ENCODE data around the gene PLEKHG2.

Gene PLEKHG2

GRCh38 chr19:39389631-39390414 lies 22.6 kb upstream of the PLEKHG2 start:
- Histone ChIP-seq H4K5ac (ENCODE audit: low read length) (peak overlapping the region; percentile 38), H4K8ac (ENCODE audit: low read depth, low read length) (no peak overlapping the region), H3K56ac (ENCODE audit: low read length) (peak overlapping the region; percentile 90), H2BK120ac (ENCODE audit: low read depth, low read length) (no peak overlapping the region), H3K4ac (ENCODE audit: low read depth, low read length) (no peak overlapping the region), H3K18ac (ENCODE audit: low read length) (no peak overlapping the region), H3K4me3 (ENCODE audit: low read length) (peak overlapping the region; percentile 80), H3K4me2 (ENCODE audit: low read length) (peak overlapping the region; percentile 75), H3K79me1 (ENCODE audit: low read length) (peaks cover 13% of the 10 kb centered on the region), H3K23ac (ENCODE audit: low read length) (no peak overlapping the region), H3K4me1 (ENCODE audit: control insufficient read depth, low read depth, low read length) (peaks cover 2% of the 10 kb centered on the region), H2BK15ac (replicated peaks; ENCODE audit: low read depth) (no peak overlapping the region), H3K9ac (ENCODE audit: low read length) (peak overlapping the region; percentile 81), H3K27me3 (ENCODE audit: insufficient read depth, low read length, poor library complexity) (no peaks in the 10 kb centered on the region), H3K36me3 (ENCODE audit: control insufficient read depth, insufficient read depth, low read length) (peaks cover 1% of the 10 kb centered on the region), H2BK5ac (ENCODE audit: low read length) (no peak overlapping the region), H3K27ac (ENCODE audit: low read depth, low read length) (no peak overlapping the region), H3K79me2 (ENCODE audit: control insufficient read depth, insufficient read depth, low read length) (peaks cover 9% of the 10 kb centered on the region), H2AK5ac (ENCODE audit: low read length) (no peak overlapping the region)
- no peak for DNase-seq
- no CpG with 5 or more reads among the region's 13 CpGs for WGBS (ENCODE audit: extremely low coverage, insufficient coverage, low lambda C conversion rate)

GRCh38 chr19:39390451-39390750 lies 22.1 kb upstream of the PLEKHG2 start:
- no peak overlapping the region for H2BK120ac ChIP-seq (ENCODE audit: low read depth, low read length)
- H4K8ac ChIP-seq (ENCODE audit: low read depth, low read length): no peak overlapping the region
- H3K27me3 ChIP-seq (ENCODE audit: insufficient read depth, low read length, poor library complexity): no peaks in the 10 kb centered on the region
- no peak overlapping the region for H3K18ac ChIP-seq (ENCODE audit: low read length)
- H3K79me1 ChIP-seq (ENCODE audit: low read length): peaks cover 13% of the 10 kb centered on the region
- no peak overlapping the region for H2BK15ac ChIP-seq (replicated peaks; ENCODE audit: low read depth)
- H3K23ac ChIP-seq (ENCODE audit: low read length): no peak overlapping the region
- H3K4ac ChIP-seq (ENCODE audit: low read depth, low read length): no peak overlapping the region
- H2BK5ac ChIP-seq (ENCODE audit: low read length): no peak overlapping the region
- H4K5ac ChIP-seq (ENCODE audit: low read length): peak overlapping the region; percentile 38
- no peak for DNase-seq
- peaks cover 1% of the 10 kb centered on the region for H3K36me3 ChIP-seq (ENCODE audit: control insufficient read depth, insufficient read depth, low read length)
- peak overlapping the region; percentile 80 for H3K4me3 ChIP-seq (ENCODE audit: low read length)
- peak overlapping the region; percentile 90 for H3K56ac ChIP-seq (ENCODE audit: low read length)
- peak overlapping the region; percentile 75 for H3K4me2 ChIP-seq (ENCODE audit: low read length)
- no peak overlapping the region for H2AK5ac ChIP-seq (ENCODE audit: low read length)
- peak overlapping the region; percentile 75 for H3K27ac ChIP-seq (ENCODE audit: low read depth, low read length)
- H3K9ac ChIP-seq (ENCODE audit: low read length): peak overlapping the region; percentile 81
- peaks cover 9% of the 10 kb centered on the region for H3K79me2 ChIP-seq (ENCODE audit: control insufficient read depth, insufficient read depth, low read length)
- H3K4me1 ChIP-seq (ENCODE audit: control insufficient read depth, low read depth, low read length): peaks cover 2% of the 10 kb centered on the region
- WGBS (ENCODE audit: extremely low coverage, insufficient coverage, low lambda C conversion rate): no CpG with 5 or more reads among the region's 10 CpGs

- Histone ChIP-seq H3K27me3 (ENCODE audit: insufficient read depth, low read length, poor library complexity) (no peaks in the 10 kb centered on the region), H3K56ac (ENCODE audit: low read length) (peak within 1 kb of the TSS; percentile 92), H2BK15ac (replicated peaks; ENCODE audit: low read depth) (no peak within 1 kb of the TSS), H3K4ac (ENCODE audit: low read depth, low read length) (no peak within 1 kb of the TSS), H3K9ac (ENCODE audit: low read length) (peak within 1 kb of the TSS; percentile 81), H3K4me2 (ENCODE audit: low read length) (peak within 1 kb of the TSS; percentile 75), H3K36me3 (ENCODE audit: control insufficient read depth, insufficient read depth, low read length) (peaks cover 1% of the 10 kb centered on the region), H3K79me2 (ENCODE audit: control insufficient read depth, insufficient read depth, low read length) (peaks cover 9% of the 10 kb centered on the region), H3K4me3 (ENCODE audit: low read length) (peak within 1 kb of the TSS; percentile 80), H2BK120ac (ENCODE audit: low read depth, low read length) (no peak within 1 kb of the TSS), H3K23ac (ENCODE audit: low read length) (no peak within 1 kb of the TSS), H3K79me1 (ENCODE audit: low read length) (peaks cover 13% of the 10 kb centered on the region), H3K27ac (ENCODE audit: low read depth, low read length) (peak within 1 kb of the TSS; percentile 75), H2BK5ac (ENCODE audit: low read length) (peak within 1 kb of the TSS; percentile 75), H4K8ac (ENCODE audit: low read depth, low read length) (no peak within 1 kb of the TSS), H3K18ac (ENCODE audit: low read length) (no peak within 1 kb of the TSS), H3K4me1 (ENCODE audit: control insufficient read depth, low read depth, low read length) (peaks cover 2% of the 10 kb centered on the region), H2AK5ac (ENCODE audit: low read length) (no peak within 1 kb of the TSS), H4K5ac (ENCODE audit: low read length) (peak within 1 kb of the TSS; percentile 38)
- peak; percentile 100 for DNase-seq
- WGBS (ENCODE audit: extremely low coverage, insufficient coverage, low lambda C conversion rate): no CpG with 5 or more reads among the region's 60 CpGs
Measured at GRCh38 chr19:39390751-39391437, 21.6 kb upstream of the PLEKHG2 start, which contains the start of the genes MED29 and PAF1. MED29 (plus strand) TSS chr19:39391378; CDS start chr19:39391423, 45 bp downstream. PAF1 (minus strand) TSS chr19:39391106; CDS start chr19:39390864, 242 bp downstream.

- Histone ChIP-seq H4K5ac (ENCODE audit: low read length) (no peak overlapping the region), H3K36me3 (ENCODE audit: control insufficient read depth, insufficient read depth, low read length) (no peaks in the 10 kb centered on the region), H3K4ac (ENCODE audit: low read depth, low read length) (no peak overlapping the region), H3K4me2 (ENCODE audit: low read length) (no peak overlapping the region), H3K79me1 (ENCODE audit: low read length) (peaks cover 4% of the 10 kb centered on the region), H3K79me2 (ENCODE audit: control insufficient read depth, insufficient read depth, low read length) (no peaks in the 10 kb centered on the region), H3K23ac (ENCODE audit: low read length) (no peak overlapping the region), H3K27ac (ENCODE audit: low read depth, low read length) (peak overlapping the region; percentile 13), H2BK15ac (replicated peaks; ENCODE audit: low read depth) (no peak overlapping the region), H3K9ac (ENCODE audit: low read length) (peak overlapping the region; percentile 25), H3K56ac (ENCODE audit: low read length) (peak overlapping the region; percentile 71), H3K27me3 (ENCODE audit: insufficient read depth, low read length, poor library complexity) (no peaks in the 10 kb centered on the region), H3K4me1 (ENCODE audit: control insufficient read depth, low read depth, low read length) (peaks cover 12% of the 10 kb centered on the region), H3K18ac (ENCODE audit: low read length) (no peak overlapping the region), H2BK5ac (ENCODE audit: low read length) (no peak overlapping the region), H2AK5ac (ENCODE audit: low read length) (no peak overlapping the region), H4K8ac (ENCODE audit: low read depth, low read length) (no peak overlapping the region), H3K4me3 (ENCODE audit: low read length) (no peak overlapping the region), H2BK120ac (ENCODE audit: low read depth, low read length) (no peak overlapping the region)
- no CpG with 5 or more reads among the region's 17 CpGs for WGBS (ENCODE audit: extremely low coverage, insufficient coverage, low lambda C conversion rate)
- DNase-seq: peak; percentile 89
Measured at GRCh38 chr19:39397360-39398296, 14.8 kb upstream of the PLEKHG2 start.

GRCh38 chr19:39398297-39398864 lies 14.1 kb upstream of the PLEKHG2 start:
- DNase-seq: no peak
- no peak overlapping the region for H4K8ac ChIP-seq (ENCODE audit: low read depth, low read length)
- WGBS (ENCODE audit: extremely low coverage, insufficient coverage, low lambda C conversion rate): no CpG with 5 or more reads among the region's 11 CpGs

More at GRCh38 chr19:39398297-39398864, 14.1 kb upstream of the PLEKHG2 start:
- Histone ChIP-seq H3K36me3 (ENCODE audit: control insufficient read depth, insufficient read depth, low read length) (no peaks in the 10 kb centered on the region), H3K4me1 (ENCODE audit: control insufficient read depth, low read depth, low read length) (peaks cover 12% of the 10 kb centered on the region), H3K18ac (ENCODE audit: low read length) (no peak overlapping the region), H3K23ac (ENCODE audit: low read length) (no peak overlapping the region), H3K79me1 (ENCODE audit: low read length) (peaks cover 4% of the 10 kb centered on the region), H3K79me2 (ENCODE audit: control insufficient read depth, insufficient read depth, low read length) (no peaks in the 10 kb centered on the region), H3K4ac (ENCODE audit: low read depth, low read length) (no peak overlapping the region), H3K27ac (ENCODE audit: low read depth, low read length) (peak overlapping the region; percentile 13), H3K27me3 (ENCODE audit: insufficient read depth, low read length, poor library complexity) (no peaks in the 10 kb centered on the region), H3K4me3 (ENCODE audit: low read length) (no peak overlapping the region), H3K4me2 (ENCODE audit: low read length) (no peak overlapping the region), H3K9ac (ENCODE audit: low read length) (no peak overlapping the region), H2BK120ac (ENCODE audit: low read depth, low read length) (no peak overlapping the region), H3K56ac (ENCODE audit: low read length) (peak overlapping the region; percentile 71), H2AK5ac (ENCODE audit: low read length) (no peak overlapping the region), H2BK15ac (replicated peaks; ENCODE audit: low read depth) (no peak overlapping the region), H2BK5ac (ENCODE audit: low read length) (no peak overlapping the region), H4K5ac (ENCODE audit: low read length) (no peak overlapping the region)
